Panc1 (cell line): ENCODE data around the gene TSC22D4.

Experiments used
- CTCF ChIP-seq: fragments of 450-650 bp; IDR thresholded peaks from 2 replicates; pipeline ENCODE4 v1.5.1; 2017; ENCODE audit warnings: mild to moderate bottlenecking
- POLR2AphosphoS5 ChIP-seq: IDR thresholded peaks from 2 replicates; pipeline ENCODE4 v1.6.1; 2012; ENCODE audit warnings: mild to moderate bottlenecking, low read depth, low read length, moderate library complexity

GRCh38 chr7:100455206-100455605, 23.8 kb downstream of the TSC22D4 start:
- TF ChIP-seq CTCF = no peak
- TF ChIP-seq POLR2AphosphoS5 = no peak
